Cardiac muscle cell (in vitro differentiated cells and primary cell): ENCODE results near the gene SMPD1. TPM values are rescaled to one million over a fixed set of nuclear protein-coding genes. Genes with fewer than 3 reads are reported as not detected.

ENCODE experiments used
- DNase-seq, 2 donors: peaks; one replicate each; pipeline versions ENCODE4 v3.0.0 to v3.0.0-alpha.2; 2010 to 2017; ENCODE audit warnings: low read depth in 1 of 2, low spot score in 1 of 2
- H3K27ac ChIP-seq: fragments of 200-600 bp; sonication (generic); 2 replicates; pipeline ENCODE4 v1.5.1; 2016
- H3K27me3 ChIP-seq: fragments of 200-600 bp; sonication (generic); 2 replicates; pipeline ENCODE4 v1.6.0; 2016; ENCODE audit warnings: control low read depth
- H3K36me3 ChIP-seq: fragments of 200-600 bp; sonication (generic); 2 replicates; pipeline ENCODE4 v1.5.1; 2016; ENCODE audit warnings: control low read depth
- H3K4me1 ChIP-seq: fragments of 200-600 bp; sonication (generic); 2 replicates; pipeline ENCODE4 v1.8.1; 2017; ENCODE audit warnings: low read depth, mild to moderate bottlenecking, mixed run types
- H3K4me3 ChIP-seq: fragments of 200-600 bp; sonication (generic); 2 replicates; pipeline ENCODE4 v1.5.1; 2016; ENCODE audit warnings: mild to moderate bottlenecking
- H3K9me3 ChIP-seq: fragments of 200-600 bp; sonication (generic); 2 replicates; pipeline ENCODE4 v1.5.1; 2017; ENCODE audit warnings: low read depth, mild to moderate bottlenecking, control low read depth
- CTCF ChIP-seq: IDR thresholded peaks from 2 replicates; pipeline ENCODE4 v1.5.1; 2012; ENCODE audit warnings: low read depth, mild to moderate bottlenecking, low read length
- polyA plus RNA-seq: library from polyadenylated mRNA; unstranded; fragments of >200 nt; fragmentation: Nextera tagmentation; extraction: Ambion mirVana; gene quantifications from 2 replicates; pipeline ENCODE4 v1.2.1, GENCODE V29; 2016
- total RNA-seq: library from RNA; depleted of rRNA; stranded (reverse); fragments of >200 nt; gene quantifications from 2 replicates; pipeline ENCODE4 v1.2.3, GENCODE V29; 2016

The SMPD1 gene
- total and polyA plus RNA-seq, 2 experiments from 2014 or later: 43.8 to 52.1 TPM

GRCh38 chr11:6362185-6362872 is 27.9 kb upstream of the SMPD1 start:
- Histone ChIP-seq H3K27me3 (no peaks in the 10 kb centered on the region), H3K4me3 (no peak overlapping the region), H3K4me1 (peaks cover 5% of the 10 kb centered on the region), H3K9me3 (no peaks in the 10 kb centered on the region), H3K27ac (peak overlapping the region; percentile 82), H3K36me3 (no peaks in the 10 kb centered on the region)
- no peak for TF ChIP-seq CTCF
- peak in 1 of 2 donors; percentile 63 for DNase-seq

- no peaks in the 10 kb centered on the region for H3K36me3 ChIP-seq
- peak overlapping the region; percentile 82 for H3K27ac ChIP-seq
- H3K9me3 ChIP-seq: no peaks in the 10 kb centered on the region
- no peaks in the 10 kb centered on the region for H3K27me3 ChIP-seq
- H3K4me1 ChIP-seq: peaks cover 5% of the 10 kb centered on the region
- TF ChIP-seq CTCF: peak; percentile 97
- no peak overlapping the region for H3K4me3 ChIP-seq
- peak; percentile 86 to 88 for DNase-seq
Measured at GRCh38 chr11:6362873-6363678, 27.2 kb upstream of the SMPD1 start.

- Histone ChIP-seq H3K36me3 (no peaks in the 10 kb centered on the region), H3K4me1 (peaks cover 5% of the 10 kb centered on the region), H3K4me3 (no peak overlapping the region), H3K9me3 (no peaks in the 10 kb centered on the region), H3K27ac (no peak overlapping the region), H3K27me3 (no peaks in the 10 kb centered on the region)
- TF ChIP-seq CTCF: no peak
- DNase-seq: no peak
Measured at GRCh38 chr11:6365659-6366058, 24.6 kb upstream of the SMPD1 start.

GRCh38 chr11:6371825-6372224 is 18.4 kb upstream of the SMPD1 start:
- DNase-seq: no peak

More at GRCh38 chr11:6371825-6372224, 18.4 kb upstream of the SMPD1 start:
- no peaks in the 10 kb centered on the region for H3K36me3 ChIP-seq
- TF ChIP-seq CTCF: no peak
- H3K27me3 ChIP-seq: no peaks in the 10 kb centered on the region
- H3K9me3 ChIP-seq: no peaks in the 10 kb centered on the region
- H3K27ac ChIP-seq: no peak overlapping the region
- H3K4me3 ChIP-seq: no peak overlapping the region
- no peaks in the 10 kb centered on the region for H3K4me1 ChIP-seq
